HL-60 (cell line): ENCODE results near the gene THRAP3.

Experiments
- GABPA ChIP-seq: IDR thresholded peaks from 2 replicates; pipeline ENCODE4 v1.6.1; 2012; ENCODE audit warnings: low read depth
- POLR2AphosphoS5 ChIP-seq: IDR thresholded peaks from 2 replicates; pipeline ENCODE4 v1.6.1; 2012; ENCODE audit warnings: low read depth
- SPI1 ChIP-seq: IDR thresholded peaks from 2 replicates; pipeline ENCODE4 v1.6.1; 2012; ENCODE audit warnings: low read depth, mild to moderate bottlenecking, borderline replicate concordance
- TF ChIP-seq, protein P1 (sequence below): IDR thresholded peaks from one replicate; pipeline ENCODE4 v1.5.1; 2011; ENCODE audit warnings: low read length, control low read depth, inconsistent platforms; ENCODE audit not compliant: insufficient read depth
- TF ChIP-seq, protein P2 (sequence below): IDR thresholded peaks from 2 replicates; pipeline ENCODE4 v1.6.1; 2012; ENCODE audit warnings: low read depth; ENCODE audit not compliant: insufficient replicate concordance

DNA sequence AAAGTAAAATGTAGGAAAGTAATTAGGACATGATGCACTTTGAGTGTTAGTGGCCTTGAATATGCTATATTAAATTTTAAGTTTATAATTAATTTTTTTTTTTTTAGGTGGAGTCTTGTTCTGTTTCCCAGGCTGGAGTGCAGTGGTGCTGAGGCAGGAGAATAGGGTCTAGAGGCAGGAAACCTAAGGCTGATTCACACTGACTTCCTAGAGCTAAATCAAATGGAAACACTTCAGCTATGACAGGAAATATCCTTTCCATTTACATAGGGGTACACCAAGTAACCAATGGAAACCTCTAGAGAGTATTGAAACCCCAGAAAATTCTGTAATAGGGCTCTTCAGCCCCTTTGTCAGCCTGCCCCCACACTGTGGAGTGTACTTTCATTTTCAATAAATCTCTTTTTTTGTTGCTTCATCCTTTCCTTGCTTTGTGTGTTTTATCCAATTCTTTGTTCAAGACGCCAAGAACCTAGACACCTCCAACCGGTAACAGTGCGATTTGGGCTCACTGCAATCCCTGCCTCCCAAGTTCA is 17.9 kb upstream of the THRAP3 start:
- TF ChIP-seq, protein P1, sequence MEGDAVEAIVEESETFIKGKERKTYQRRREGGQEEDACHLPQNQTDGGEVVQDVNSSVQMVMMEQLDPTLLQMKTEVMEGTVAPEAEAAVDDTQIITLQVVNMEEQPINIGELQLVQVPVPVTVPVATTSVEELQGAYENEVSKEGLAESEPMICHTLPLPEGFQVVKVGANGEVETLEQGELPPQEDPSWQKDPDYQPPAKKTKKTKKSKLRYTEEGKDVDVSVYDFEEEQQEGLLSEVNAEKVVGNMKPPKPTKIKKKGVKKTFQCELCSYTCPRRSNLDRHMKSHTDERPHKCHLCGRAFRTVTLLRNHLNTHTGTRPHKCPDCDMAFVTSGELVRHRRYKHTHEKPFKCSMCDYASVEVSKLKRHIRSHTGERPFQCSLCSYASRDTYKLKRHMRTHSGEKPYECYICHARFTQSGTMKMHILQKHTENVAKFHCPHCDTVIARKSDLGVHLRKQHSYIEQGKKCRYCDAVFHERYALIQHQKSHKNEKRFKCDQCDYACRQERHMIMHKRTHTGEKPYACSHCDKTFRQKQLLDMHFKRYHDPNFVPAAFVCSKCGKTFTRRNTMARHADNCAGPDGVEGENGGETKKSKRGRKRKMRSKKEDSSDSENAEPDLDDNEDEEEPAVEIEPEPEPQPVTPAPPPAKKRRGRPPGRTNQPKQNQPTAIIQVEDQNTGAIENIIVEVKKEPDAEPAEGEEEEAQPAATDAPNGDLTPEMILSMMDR = no peak
- no peak for TF ChIP-seq POLR2AphosphoS5
- TF ChIP-seq, protein P2, sequence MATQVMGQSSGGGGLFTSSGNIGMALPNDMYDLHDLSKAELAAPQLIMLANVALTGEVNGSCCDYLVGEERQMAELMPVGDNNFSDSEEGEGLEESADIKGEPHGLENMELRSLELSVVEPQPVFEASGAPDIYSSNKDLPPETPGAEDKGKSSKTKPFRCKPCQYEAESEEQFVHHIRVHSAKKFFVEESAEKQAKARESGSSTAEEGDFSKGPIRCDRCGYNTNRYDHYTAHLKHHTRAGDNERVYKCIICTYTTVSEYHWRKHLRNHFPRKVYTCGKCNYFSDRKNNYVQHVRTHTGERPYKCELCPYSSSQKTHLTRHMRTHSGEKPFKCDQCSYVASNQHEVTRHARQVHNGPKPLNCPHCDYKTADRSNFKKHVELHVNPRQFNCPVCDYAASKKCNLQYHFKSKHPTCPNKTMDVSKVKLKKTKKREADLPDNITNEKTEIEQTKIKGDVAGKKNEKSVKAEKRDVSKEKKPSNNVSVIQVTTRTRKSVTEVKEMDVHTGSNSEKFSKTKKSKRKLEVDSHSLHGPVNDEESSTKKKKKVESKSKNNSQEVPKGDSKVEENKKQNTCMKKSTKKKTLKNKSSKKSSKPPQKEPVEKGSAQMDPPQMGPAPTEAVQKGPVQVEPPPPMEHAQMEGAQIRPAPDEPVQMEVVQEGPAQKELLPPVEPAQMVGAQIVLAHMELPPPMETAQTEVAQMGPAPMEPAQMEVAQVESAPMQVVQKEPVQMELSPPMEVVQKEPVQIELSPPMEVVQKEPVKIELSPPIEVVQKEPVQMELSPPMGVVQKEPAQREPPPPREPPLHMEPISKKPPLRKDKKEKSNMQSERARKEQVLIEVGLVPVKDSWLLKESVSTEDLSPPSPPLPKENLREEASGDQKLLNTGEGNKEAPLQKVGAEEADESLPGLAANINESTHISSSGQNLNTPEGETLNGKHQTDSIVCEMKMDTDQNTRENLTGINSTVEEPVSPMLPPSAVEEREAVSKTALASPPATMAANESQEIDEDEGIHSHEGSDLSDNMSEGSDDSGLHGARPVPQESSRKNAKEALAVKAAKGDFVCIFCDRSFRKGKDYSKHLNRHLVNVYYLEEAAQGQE = no peak
- no peak for TF ChIP-seq GABPA
- TF ChIP-seq SPI1 = no peak
